Measurements from ENCODE around the gene MFNG. TPM values are rescaled to one million over a fixed set of nuclear protein-coding genes. Genes with fewer than 3 reads are reported as not detected.

MFNG gene
- 2.1 and 2.7 TPM in 2 replicates for total RNA-seq

GRCh38 chr22:37486224-37486845 lies at the start of gene MFNG:
MFNG (minus strand) TSS chr22:37486384; CDS start chr22:37486177, 207 bp downstream.

GRCh38 chr22:37519268-37520195 lies 33.3 kb upstream of the MFNG start, which contains the start of gene CARD10:
CARD10 (minus strand) TSS chr22:37519415; CDS start chr22:37519200, 215 bp downstream.

GRCh38 chr22:37427135-37427710 lies 59.0 kb downstream of the MFNG start, which contains the start of gene ELFN2:
ELFN2 (minus strand) TSS chr22:37427479; CDS start chr22:37375534, 51,945 bp downstream.

Other genes with a start within 250 kb of the MFNG start
- 6.5 and 18.8 TPM in 2 replicates for gene RAC2, start 242.1 kb downstream of the MFNG start, total RNA-seq
- under 0.01 TPM in 2 replicates for gene CYTH4, start 203.9 kb downstream of the MFNG start, total RNA-seq
- gene ELFN2, start 58.9 kb downstream of the MFNG start, total RNA-seq: 0.68 and 1.1 TPM in 2 replicates
- 15.7 and 20.4 TPM in 2 replicates for gene CARD10, start 33.0 kb upstream of the MFNG start, total RNA-seq
- gene CDC42EP1, start 74.1 kb upstream of the MFNG start, total RNA-seq: 14.4 and 37.9 TPM in 2 replicates
- gene LGALS2, start 93.7 kb upstream of the MFNG start, total RNA-seq: not detected in 2 replicates
- gene GGA1, start 122.5 kb upstream of the MFNG start, total RNA-seq: 31.4 and 56.5 TPM in 2 replicates
- 16.4 and 95.3 TPM in 2 replicates for gene SH3BP1, start 153.3 kb upstream of the MFNG start, total RNA-seq
- gene PDXP, start 172.3 kb upstream of the MFNG start, total RNA-seq: 3.5 and 3.8 TPM in 2 replicates
- 594 and 1,091 TPM in 2 replicates for gene LGALS1, start 189.3 kb upstream of the MFNG start, total RNA-seq
- 26.5 and 33.2 TPM in 2 replicates for gene NOL12, start 200.0 kb upstream of the MFNG start, total RNA-seq
- gene TRIOBP, start 210.7 kb upstream of the MFNG start, total RNA-seq: 26.3 and 70.3 TPM in 2 replicates